ENCODE measurements around the gene ZFC3H1. TPM values are rescaled to one million over a fixed set of nuclear protein-coding genes. Genes with fewer than 3 reads are reported as not detected.

The ZFC3H1 gene, protein sequence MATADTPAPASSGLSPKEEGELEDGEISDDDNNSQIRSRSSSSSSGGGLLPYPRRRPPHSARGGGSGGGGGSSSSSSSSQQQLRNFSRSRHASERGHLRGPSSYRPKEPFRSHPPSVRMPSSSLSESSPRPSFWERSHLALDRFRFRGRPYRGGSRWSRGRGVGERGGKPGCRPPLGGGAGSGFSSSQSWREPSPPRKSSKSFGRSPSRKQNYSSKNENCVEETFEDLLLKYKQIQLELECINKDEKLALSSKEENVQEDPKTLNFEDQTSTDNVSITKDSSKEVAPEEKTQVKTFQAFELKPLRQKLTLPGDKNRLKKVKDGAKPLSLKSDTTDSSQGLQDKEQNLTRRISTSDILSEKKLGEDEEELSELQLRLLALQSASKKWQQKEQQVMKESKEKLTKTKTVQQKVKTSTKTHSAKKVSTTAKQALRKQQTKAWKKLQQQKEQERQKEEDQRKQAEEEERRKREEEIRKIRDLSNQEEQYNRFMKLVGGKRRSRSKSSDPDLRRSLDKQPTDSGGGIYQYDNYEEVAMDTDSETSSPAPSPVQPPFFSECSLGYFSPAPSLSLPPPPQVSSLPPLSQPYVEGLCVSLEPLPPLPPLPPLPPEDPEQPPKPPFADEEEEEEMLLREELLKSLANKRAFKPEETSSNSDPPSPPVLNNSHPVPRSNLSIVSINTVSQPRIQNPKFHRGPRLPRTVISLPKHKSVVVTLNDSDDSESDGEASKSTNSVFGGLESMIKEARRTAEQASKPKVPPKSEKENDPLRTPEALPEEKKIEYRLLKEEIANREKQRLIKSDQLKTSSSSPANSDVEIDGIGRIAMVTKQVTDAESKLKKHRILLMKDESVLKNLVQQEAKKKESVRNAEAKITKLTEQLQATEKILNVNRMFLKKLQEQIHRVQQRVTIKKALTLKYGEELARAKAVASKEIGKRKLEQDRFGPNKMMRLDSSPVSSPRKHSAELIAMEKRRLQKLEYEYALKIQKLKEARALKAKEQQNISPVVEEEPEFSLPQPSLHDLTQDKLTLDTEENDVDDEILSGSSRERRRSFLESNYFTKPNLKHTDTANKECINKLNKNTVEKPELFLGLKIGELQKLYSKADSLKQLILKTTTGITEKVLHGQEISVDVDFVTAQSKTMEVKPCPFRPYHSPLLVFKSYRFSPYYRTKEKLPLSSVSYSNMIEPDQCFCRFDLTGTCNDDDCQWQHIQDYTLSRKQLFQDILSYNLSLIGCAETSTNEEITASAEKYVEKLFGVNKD (N-terminal part only)
- polyA plus RNA-seq (2011; rRNA removed): 12.6 and 25.3 TPM in 2 replicates
- 13.3 and 15.4 TPM in 2 replicates for polyA minus RNA-seq (2011; rRNA and poly(A)+ RNA removed)

DNA sequence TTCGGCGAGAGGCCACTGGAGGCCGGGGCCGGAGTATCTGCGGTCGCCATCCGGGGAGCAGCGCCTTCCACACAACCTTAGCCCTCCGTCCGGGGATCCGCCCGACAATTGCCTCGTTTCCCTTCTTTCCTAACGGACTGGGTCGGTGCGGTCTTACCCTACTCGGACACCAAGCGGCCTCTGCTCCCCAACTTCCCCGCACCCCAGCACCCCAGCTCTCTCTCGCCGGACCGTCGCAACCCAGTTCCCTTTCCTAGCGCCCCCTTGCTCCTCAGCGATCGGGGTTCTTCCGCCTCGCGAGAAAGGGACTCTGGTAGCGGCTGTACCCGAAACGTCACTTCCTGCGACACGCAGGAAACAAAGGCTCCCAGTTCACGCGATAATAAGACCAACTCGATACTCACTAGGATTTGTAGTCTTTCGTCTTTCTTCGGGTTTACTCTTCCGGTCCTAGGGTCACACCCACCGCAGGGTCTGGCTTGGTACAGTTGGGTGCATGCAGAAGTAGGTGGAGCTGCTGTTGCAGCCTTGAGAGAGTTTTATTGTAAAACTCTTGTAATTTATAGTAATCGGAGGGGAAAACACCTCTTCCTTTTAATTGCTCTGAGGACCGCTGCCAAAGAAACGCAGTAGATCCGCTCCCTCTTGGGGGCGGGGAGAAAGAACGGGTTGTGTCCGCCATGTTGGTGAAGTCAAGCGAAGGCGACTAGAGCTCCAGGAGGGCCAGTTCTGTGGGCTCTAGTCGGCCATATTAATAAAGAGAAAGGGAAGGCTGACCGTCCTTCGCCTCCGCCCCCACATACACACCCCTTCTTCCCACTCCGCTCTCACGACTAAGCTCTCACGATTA is at the start of gene ZFC3H1, which contains the start of gene THAP2:
Gene ZFC3H1 (minus strand): TSS at position 288 of the 850 bp plus-strand sequence. CDS start 238 bp downstream, at position 50.
Gene THAP2 (plus strand): TSS at position 741 of the 850 bp plus-strand sequence. CDS start 209 bp downstream, outside the sequence.
- peak within 1 kb of the TSS; percentile 65 for H3K4me3 ChIP-seq (ENCODE audit: low read depth, low read length)
- ChIA-PET POLR2A (interaction anchor here (1.0 kb wide), 2 partner anchors 22 to 91 kb away, joined by 3 read pairs; partner anchors contain the start of genes RAB21 and TMEM19), CTCF (interaction anchor here (0.9 to 2.3 kb wide), 5 partner anchors 14 to 35 kb away, joined by 3 to 7 read pairs (median 6); partner anchors contain the start of gene TMEM19)
- DNase-seq (ENCODE audit: low read depth): peak; percentile 99
- no peaks in the 10 kb centered on the region for H3K27me3 ChIP-seq (ENCODE audit: control insufficient read depth, insufficient read depth, low read length)
- TF ChIP-seq, protein P1, sequence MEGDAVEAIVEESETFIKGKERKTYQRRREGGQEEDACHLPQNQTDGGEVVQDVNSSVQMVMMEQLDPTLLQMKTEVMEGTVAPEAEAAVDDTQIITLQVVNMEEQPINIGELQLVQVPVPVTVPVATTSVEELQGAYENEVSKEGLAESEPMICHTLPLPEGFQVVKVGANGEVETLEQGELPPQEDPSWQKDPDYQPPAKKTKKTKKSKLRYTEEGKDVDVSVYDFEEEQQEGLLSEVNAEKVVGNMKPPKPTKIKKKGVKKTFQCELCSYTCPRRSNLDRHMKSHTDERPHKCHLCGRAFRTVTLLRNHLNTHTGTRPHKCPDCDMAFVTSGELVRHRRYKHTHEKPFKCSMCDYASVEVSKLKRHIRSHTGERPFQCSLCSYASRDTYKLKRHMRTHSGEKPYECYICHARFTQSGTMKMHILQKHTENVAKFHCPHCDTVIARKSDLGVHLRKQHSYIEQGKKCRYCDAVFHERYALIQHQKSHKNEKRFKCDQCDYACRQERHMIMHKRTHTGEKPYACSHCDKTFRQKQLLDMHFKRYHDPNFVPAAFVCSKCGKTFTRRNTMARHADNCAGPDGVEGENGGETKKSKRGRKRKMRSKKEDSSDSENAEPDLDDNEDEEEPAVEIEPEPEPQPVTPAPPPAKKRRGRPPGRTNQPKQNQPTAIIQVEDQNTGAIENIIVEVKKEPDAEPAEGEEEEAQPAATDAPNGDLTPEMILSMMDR (IDR thresholded peaks at IDR 0.05; ENCODE audit: insufficient read depth, low read depth, low read length): peak; percentile 60
- H3K36me3 ChIP-seq (ENCODE audit: control insufficient read depth, insufficient read depth, low read length): no peaks in the 10 kb centered on the region

DNA sequence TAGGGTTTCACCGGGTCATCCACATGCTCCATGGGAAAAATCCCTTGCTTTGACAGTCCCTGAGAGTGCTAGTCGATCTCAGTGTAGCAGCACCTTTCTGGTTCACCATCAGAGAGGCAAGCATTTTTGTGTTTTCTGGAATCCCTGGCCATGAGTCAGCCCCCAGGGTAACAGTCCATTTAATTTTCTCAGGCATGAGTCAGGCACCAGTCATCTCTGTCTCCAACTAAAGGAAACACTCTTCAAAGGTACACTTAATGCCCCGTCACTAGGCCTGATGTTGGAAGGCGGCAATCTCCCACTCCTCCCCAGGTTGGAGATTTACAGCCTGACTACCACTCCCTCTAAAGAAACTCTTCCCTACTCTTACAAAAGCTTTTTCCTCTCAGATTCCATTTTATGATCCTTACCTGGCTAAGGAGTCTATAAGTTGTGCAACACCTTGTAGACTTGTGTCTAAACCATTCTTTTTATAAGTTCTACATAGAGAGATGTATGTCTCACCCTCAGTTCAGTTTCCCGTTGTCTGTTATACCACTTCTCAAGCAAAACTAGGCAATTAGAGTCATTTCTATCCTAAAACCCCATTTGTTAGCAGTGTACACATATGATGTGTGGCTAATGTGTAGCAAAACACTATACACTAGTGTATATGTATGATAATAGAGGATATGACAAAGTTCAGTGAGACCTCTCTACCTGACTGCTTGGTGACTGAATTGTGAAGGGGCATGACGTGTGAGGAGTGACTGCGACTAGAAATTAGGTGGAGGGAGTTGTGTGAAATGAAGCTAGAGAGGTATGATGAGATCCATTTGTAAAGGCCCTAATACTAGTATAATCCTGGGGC is 46.9 kb upstream of the ZFC3H1 start:
- no peaks in the 10 kb centered on the region for H3K36me3 ChIP-seq (ENCODE audit: control insufficient read depth, insufficient read depth, low read length)
- DNase-seq (ENCODE audit: low read depth): peak; percentile 45
- H3K27me3 ChIP-seq (ENCODE audit: control insufficient read depth, insufficient read depth, low read length): no peaks in the 10 kb centered on the region
- H3K4me3 ChIP-seq (ENCODE audit: low read depth, low read length): no peak overlapping the region
- ChIA-PET CTCF (interaction anchor here (0.6 kb wide), 1 partner anchor 20 kb away, joined by 3 read pairs; no protein-coding TSS in a partner anchor), POLR2A (no interaction called here)
- TF ChIP-seq, protein P1 (IDR thresholded peaks at IDR 0.05; ENCODE audit: insufficient read depth, low read depth, low read length): no peak

DNA sequence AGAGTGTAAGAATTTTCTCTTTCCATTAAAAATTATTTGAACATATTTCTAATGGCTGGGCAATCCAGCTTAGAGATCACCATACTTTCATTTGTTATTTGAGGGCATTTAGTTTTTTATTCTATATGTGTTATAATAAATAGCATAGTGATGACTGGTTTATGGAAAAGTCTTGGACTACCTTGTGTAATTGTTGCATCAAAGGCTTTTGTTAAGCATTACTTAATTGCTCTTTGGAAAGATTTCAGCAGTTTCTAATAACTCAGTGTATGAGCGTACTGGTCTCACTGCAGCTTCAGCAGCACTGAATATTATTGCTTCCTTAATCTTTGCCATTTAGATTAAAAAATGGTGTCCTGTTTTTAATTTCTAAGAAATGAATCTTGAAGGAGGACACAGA is 45.0 kb upstream of the ZFC3H1 start:
- no peak overlapping the region for H3K4me3 ChIP-seq (ENCODE audit: low read depth, low read length)
- H3K27me3 ChIP-seq (ENCODE audit: control insufficient read depth, insufficient read depth, low read length): no peaks in the 10 kb centered on the region
- ChIA-PET POLR2A (no interaction called here), CTCF (interaction anchor here (0.7 to 1.5 kb wide), 3 partner anchors 22 to 293 kb away, joined by 3 read pairs; partner anchors contain the start of gene TMEM19)
- TF ChIP-seq, protein P1 (IDR thresholded peaks at IDR 0.05; ENCODE audit: insufficient read depth, low read depth, low read length): no peak
- H3K36me3 ChIP-seq (ENCODE audit: control insufficient read depth, insufficient read depth, low read length): no peaks in the 10 kb centered on the region
- no peak for DNase-seq (ENCODE audit: low read depth)

DNA sequence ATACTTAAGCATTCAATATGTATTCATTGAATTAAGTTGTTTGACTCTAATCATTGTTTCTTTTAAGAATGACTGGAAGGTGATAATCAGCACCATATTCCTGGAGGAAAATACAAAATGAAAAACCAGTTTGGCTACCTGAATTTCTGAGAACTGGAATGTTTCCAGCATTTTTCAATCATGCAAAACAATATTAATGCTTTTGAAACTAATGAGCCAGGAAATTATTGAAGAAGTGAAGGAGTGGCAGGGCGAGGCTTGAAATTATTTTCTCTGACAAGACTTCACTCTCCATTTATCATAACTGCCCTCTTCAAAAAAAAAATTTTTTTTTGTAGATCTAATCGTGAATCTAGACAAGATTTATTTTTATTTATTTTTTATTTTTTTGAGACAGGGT is 41.3 kb upstream of the ZFC3H1 start:
- no peaks in the 10 kb centered on the region for H3K36me3 ChIP-seq (ENCODE audit: control insufficient read depth, insufficient read depth, low read length)
- DNase-seq (ENCODE audit: low read depth): no peak
- TF ChIP-seq, protein P1 (IDR thresholded peaks at IDR 0.05; ENCODE audit: insufficient read depth, low read depth, low read length): no peak
- ChIA-PET CTCF (no interaction called here), POLR2A (no interaction called here)
- H3K4me3 ChIP-seq (ENCODE audit: low read depth, low read length): no peak overlapping the region
- H3K27me3 ChIP-seq (ENCODE audit: control insufficient read depth, insufficient read depth, low read length): no peaks in the 10 kb centered on the region
